NCI-H1436 treated with DMSO at 0.1 percent for 48 hours (cell line): ENCODE results near the gene C17orf75.
"Not testable (repeated sequence)": the region's sequence is repeated elsewhere in the genome, so short reads cannot be mapped to it uniquely, and the experiment has no call there.

ENCODE experiments used
- DNase-seq: peaks from one replicate; lab custom pipeline; 2025; lab: John Stamatoyannopoulos, UW

C17orf75 gene

GRCh38 chr17:32345951-32346600 is 4.1 kb upstream of the C17orf75 start:
- no peak for DNase-seq

- no peak for DNase-seq
These were observed 791 bp upstream of the C17orf75 start for GRCh38 chr17:32342603-32343325.

- no peak for DNase-seq
These were observed 674 bp downstream of the C17orf75 start for GRCh38 chr17:32341141-32341856.

GRCh38 chr17:32335687-32336086 is 6.3 kb downstream of the C17orf75 start:
- DNase-seq, result no peak

GRCh38 chr17:32335046-32335445 is 6.9 kb downstream of the C17orf75 start:
- no peak for DNase-seq

GRCh38 chr17:32333187-32333586 is 8.8 kb downstream of the C17orf75 start:
- DNase-seq, result no peak

GRCh38 chr17:32331243-32332040 is 10.5 kb downstream of the C17orf75 start:
- no peak for DNase-seq

- no peak for DNase-seq
These were observed 11.8 kb downstream of the C17orf75 start for GRCh38 chr17:32330147-32330546.

GRCh38 chr17:32327911-32328310 is 14.1 kb downstream of the C17orf75 start:
- no peak for DNase-seq

GRCh38 chr17:32323811-32324491 is 18.0 kb downstream of the C17orf75 start:
- DNase-seq, result no peak

- DNase-seq, result no peak
These were observed 18.9 kb downstream of the C17orf75 start for GRCh38 chr17:32323046-32323445.

- no peak for DNase-seq
These were observed 21.1 kb downstream of the C17orf75 start for GRCh38 chr17:32320847-32321246.

GRCh38 chr17:32320080-32320479 is 21.9 kb downstream of the C17orf75 start:
- not testable (repeated sequence) for DNase-seq

- peak; percentile 19 for DNase-seq
These were observed 22.4 kb downstream of the C17orf75 start for GRCh38 chr17:32319548-32319905.

- no peak for DNase-seq
These were observed 23.9 kb downstream of the C17orf75 start for GRCh38 chr17:32318071-32318470.

- DNase-seq, result no peak
These were observed 24.6 kb downstream of the C17orf75 start for GRCh38 chr17:32317353-32317752.

GRCh38 chr17:32316653-32317052 is 25.3 kb downstream of the C17orf75 start:
- DNase-seq, result not testable (repeated sequence)

- DNase-seq, result no peak
These were observed 26.8 kb downstream of the C17orf75 start for GRCh38 chr17:32315171-32315570.

- DNase-seq, result no peak
These were observed 27.3 kb downstream of the C17orf75 start for GRCh38 chr17:32314636-32315035.

GRCh38 chr17:32311028-32311536 is 30.9 kb downstream of the C17orf75 start:
- no peak for DNase-seq

- no peak for DNase-seq
These were observed 34.3 kb downstream of the C17orf75 start for GRCh38 chr17:32307658-32308057.
